Retinal pigment epithelial cell (primary cell): ENCODE results near the gene MEDAG.
"Not testable (repeated sequence)": the region's sequence is repeated elsewhere in the genome, so short reads cannot be mapped to it uniquely, and the experiment has no call there.

ENCODE experiments used
- DNase-seq: peaks from one replicate; pipeline ENCODE4 v3.0.0-alpha.2; 2010; ENCODE audit warnings: low read depth
- H3K4me3 ChIP-seq: 2 replicates; pipeline ENCODE4 v1.5.1; 2011; ENCODE audit warnings: mild to moderate bottlenecking, low read length, control low read depth, moderate library complexity
- TF ChIP-seq, protein P1 (sequence below): conservative IDR thresholded peaks from 2 replicates; pipeline ENCODE4 v1.5.1; 2011; ENCODE audit warnings: low read depth, low read length, control low read depth, inconsistent platforms

MEDAG gene

DNA sequence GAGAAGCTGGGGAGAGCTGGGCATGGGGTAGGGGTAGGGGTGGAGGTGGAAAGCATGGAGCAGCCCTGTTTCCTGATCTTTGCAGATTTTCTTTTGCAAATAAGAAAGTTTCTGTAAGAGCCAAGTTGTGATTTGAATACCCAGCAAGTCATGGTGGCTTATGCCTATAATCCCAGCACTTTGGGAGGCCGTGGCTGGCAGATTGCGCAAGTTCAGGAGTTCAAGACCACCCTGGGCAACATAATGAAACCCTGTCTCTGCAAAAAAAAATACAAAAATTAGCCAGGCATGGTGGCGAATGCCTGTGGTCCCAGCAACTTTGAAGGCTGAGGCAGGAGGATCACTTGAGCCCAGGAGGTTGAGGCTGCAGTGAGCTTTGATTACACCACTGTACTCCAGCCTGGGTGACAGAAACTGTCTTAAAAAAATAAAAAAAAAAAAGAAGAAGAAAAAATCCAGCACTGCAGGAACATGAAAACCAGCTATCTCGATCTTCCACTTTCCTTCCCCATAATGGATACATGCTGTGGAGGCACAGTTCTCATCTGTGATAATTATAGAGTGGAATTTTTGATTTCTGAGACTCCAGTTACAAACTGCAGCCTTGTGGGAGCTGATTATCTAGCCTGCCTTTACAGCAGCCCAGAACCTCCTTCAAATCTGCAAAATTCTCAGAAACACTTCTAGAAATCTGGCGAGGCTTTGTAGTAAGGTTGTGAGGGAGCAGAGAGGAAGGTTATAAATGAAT lies 14.3 kb downstream of the MEDAG start:
- no peak overlapping the region for H3K4me3 ChIP-seq
- TF ChIP-seq, protein P1, sequence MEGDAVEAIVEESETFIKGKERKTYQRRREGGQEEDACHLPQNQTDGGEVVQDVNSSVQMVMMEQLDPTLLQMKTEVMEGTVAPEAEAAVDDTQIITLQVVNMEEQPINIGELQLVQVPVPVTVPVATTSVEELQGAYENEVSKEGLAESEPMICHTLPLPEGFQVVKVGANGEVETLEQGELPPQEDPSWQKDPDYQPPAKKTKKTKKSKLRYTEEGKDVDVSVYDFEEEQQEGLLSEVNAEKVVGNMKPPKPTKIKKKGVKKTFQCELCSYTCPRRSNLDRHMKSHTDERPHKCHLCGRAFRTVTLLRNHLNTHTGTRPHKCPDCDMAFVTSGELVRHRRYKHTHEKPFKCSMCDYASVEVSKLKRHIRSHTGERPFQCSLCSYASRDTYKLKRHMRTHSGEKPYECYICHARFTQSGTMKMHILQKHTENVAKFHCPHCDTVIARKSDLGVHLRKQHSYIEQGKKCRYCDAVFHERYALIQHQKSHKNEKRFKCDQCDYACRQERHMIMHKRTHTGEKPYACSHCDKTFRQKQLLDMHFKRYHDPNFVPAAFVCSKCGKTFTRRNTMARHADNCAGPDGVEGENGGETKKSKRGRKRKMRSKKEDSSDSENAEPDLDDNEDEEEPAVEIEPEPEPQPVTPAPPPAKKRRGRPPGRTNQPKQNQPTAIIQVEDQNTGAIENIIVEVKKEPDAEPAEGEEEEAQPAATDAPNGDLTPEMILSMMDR = no peak
- no peak for DNase-seq

DNA sequence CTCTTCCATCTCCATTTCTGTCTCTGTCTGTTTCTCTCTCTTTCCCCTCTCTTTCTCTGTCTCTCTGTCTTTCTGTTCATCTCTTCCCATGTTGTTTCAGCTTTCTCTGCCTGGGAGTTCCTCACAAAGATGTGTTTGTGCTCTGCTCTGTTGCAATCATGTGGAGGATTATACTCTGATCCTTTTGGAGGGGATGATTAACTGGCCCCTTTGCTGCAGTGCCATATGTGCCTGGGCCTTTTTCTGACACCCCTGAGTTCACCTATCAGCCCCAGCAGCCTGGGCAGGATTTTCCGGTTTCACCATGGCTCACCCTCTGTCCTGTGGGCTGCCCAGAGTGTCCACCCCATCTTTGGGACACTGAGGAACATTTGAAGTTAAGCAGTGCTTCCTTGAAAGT lies 17.3 kb downstream of the MEDAG start:
- TF ChIP-seq, protein P1 = no peak
- H3K4me3 ChIP-seq = no peak overlapping the region
- no peak for DNase-seq

DNA sequence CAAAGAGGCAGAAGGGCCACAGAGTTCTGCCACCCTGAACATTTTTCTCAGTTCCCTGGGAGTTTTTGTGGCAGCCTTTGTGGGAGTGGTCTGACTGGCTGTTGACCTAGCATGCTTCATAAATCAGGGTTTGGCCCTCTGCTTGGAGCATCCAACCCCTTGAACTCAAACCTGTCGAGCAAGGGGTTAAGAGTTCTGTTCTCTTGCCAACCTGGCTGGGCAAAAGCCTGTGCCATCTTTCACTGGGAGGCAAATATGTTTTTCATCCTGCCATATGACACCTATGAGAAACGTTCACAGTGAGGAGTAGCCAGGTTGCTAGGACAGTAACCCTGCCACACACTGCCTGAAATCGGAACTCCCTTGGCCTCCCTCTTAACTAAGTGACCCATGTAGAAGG lies 18.6 kb downstream of the MEDAG start:
- no peak for DNase-seq
- TF ChIP-seq, protein P1 = no peak
- H3K4me3 ChIP-seq = no peak overlapping the region

DNA sequence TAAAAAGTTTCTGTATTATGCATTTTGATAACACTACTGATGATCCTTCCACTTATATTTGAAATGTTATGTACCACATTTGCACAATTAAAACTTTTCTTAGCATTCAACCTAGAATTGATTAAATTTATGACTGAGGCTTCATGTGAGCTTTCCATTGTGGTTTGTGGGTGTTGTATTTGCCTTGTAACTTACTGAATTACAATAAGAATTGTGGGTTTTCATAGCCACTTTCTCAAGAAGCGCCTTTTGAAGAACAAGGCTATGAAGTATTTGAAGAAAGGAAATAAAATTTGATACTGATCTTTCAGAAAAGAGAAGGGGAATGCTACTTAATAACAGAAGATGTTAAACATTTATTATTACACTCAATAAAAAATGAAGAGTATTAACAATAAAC lies 19.4 kb downstream of the MEDAG start:
- no peak overlapping the region for H3K4me3 ChIP-seq
- DNase-seq = no peak
- TF ChIP-seq, protein P1 = no peak

DNA sequence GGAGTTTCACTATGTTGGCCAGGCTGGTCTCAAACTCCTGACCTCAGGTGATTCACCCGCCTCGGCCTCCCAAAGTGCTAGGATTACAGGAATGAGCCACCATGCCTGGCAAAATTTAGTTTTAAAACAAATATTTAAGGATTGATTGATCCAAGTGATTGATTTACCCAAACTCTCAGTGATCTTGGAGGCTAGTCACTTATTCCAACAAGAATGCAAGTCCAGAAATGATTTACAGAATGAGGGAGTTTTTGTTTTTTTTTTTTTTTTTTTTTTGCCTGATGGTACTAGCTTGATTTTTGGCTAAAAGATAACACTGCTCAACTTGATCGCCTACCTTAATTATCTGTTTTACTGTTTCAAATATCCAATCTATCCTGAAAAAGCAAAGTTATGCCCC lies 20.7 kb downstream of the MEDAG start:
- TF ChIP-seq, protein P1 = no peak
- no peak overlapping the region for H3K4me3 ChIP-seq
- DNase-seq = no peak

DNA sequence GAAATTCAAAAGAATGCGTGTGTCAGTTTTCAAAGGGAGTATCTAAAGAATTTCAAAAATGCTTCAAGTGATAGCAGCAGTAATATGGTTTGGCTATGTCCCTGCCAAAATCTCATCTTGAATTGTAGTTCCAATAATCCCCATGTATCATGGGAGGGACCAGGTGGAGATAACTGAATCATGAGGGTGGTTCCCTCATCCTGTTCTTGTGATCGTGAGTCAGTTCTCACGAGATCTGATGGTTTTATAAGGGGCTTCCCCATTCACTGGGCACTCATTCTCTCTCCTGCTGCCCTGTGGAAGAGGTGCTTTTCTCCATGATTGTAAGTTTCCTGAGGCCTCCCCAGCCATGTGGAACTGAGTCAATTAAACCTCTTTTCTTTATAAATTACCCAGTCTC lies 21.1 kb downstream of the MEDAG start:
- DNase-seq, H3K4me3 ChIP-seq: not testable (repeated sequence)

DNA sequence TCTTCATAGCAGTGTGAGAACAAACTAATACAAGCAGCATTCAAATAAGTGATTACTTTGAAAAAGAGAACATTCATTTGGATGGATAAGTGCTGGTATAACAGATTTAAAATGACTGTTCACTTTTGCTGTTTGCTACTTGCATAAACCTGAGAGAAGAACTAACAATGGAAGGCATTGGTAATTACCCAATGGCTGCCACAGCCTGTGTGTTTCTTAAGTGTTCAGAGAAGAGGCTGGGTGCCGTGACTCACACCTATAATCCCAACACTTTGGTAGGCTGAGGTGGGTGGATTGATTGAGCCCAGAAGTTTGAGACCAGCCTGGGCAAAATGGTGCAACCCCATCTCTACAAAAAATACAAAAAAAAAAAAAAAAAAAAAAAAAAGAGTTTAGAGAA lies 21.5 kb downstream of the MEDAG start:
- H3K4me3 ChIP-seq = no peak overlapping the region
- DNase-seq = no peak

More for the DNA sequence above, 21.5 kb downstream of the MEDAG start:
- TF ChIP-seq, protein P1 = no peak
